IPS-NIHi11 (cell line): Measurements from ENCODE around the gene RALGPS2.

Source experiments
- DNase-seq: peaks from one replicate; pipeline ENCODE4 v3.0.0; 2012; ENCODE audit warnings: mixed read lengths, low spot score

The RALGPS2 gene

DNA sequence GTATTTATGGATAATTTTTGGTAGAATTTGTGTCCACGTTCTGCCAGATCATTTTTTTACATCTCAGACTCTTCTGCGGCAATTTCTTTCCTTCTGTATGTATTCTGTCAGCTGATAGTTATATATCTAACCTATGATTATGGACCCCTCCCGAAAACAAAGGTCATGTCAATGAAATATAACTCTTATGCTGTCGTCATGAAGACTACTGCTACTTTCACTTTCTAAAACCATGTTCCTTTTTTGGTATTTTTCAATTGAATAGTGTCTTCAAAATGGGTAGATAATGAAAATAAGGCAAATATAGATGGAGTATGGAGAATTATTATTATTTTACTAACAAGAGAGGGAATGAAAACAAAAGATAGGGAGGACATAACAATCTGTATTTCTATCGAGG, 142.6 kb downstream of the RALGPS2 start:
- DNase-seq = no peak

DNA sequence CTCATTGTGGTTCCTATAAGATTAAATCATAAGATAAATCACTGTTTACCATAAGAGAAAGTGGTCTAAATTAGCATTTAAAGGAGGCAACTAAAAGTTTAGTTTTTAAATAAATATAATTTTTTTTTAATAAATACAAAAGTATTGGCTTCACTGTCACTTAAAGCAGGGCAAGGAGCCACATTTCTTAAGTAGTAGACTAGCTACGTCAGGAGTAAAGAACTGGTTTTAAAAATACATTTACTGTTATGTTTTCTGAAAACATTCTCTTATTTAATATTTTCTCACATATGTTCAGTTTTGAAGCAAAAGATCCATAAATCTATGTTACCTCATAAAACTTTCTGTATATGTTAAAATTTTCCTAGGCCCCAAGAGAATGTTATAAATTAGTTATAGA, 143.7 kb downstream of the RALGPS2 start:
- DNase-seq = no peak

DNA sequence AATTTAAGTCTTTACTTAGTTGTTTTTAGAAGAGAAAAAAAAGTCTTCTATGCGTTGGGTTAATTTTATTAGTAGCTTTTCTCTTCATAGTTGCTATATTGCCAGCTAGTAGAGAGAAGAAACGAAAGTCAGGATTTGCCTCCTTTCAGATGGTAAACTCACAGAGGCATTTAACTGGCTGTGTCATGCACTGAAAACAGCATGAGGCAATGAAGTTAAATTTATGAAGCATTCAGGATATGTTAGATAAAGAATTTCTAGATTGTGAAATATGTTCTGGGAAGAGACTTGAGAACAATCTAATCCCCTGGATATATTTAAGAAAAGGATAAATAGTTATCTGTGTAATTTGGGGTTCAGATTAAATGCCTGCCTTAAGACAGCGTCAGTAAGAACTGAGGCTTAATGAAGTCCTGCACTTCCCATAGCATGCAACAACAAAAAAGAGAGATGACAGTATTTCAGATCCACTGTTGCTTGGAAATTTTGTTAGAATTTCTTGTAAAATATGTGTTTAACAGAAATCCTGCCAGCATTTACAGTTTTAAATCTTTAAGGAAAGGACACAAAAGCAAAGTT, 144.2 kb downstream of the RALGPS2 start:
- peak; percentile 11 for DNase-seq

DNA sequence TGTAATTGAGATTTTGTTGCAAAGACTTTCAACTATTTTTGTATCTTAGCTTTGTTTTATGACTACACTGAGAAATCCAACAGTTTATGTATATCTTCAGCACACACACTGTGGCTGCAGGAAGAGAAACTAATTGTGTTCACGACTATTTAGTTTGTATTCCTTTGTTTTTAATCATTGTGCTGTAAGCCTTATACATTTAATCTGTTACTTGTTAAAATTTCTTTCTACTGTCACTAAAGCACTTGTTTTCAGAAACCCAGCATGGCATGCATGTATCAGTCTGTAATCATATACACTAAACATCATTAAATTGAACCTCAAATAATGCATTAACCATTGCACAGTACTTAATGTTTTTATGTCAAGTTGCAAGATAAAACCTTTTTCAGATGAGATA, 145.2 kb downstream of the RALGPS2 start:
- DNase-seq = no peak

DNA sequence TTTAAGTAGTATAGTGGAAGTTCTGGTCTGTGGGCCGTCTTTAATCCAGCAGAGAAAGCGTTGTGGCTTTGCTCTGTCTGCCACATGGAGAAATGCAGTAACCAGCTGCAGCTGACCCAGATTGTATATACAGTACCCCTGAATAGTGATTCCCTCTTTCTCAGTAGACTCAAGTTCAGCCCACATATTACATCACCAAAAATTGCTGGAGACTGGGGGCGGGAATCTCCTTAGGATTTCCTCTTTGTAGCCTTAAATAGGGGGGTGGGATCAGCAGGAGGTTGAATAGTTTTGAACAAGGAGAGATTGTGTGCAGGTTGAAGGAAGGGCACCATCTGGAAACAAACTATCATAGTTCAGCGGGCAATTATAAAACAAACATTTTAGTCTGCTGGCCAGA, 145.9 kb downstream of the RALGPS2 start, which contains the start of gene ANGPTL1:
Gene ANGPTL1 (minus strand): TSS at position 134 of the 400 bp plus-strand sequence. CDS start 5,301 bp downstream, outside the sequence.
- DNase-seq = peak; percentile 38

DNA sequence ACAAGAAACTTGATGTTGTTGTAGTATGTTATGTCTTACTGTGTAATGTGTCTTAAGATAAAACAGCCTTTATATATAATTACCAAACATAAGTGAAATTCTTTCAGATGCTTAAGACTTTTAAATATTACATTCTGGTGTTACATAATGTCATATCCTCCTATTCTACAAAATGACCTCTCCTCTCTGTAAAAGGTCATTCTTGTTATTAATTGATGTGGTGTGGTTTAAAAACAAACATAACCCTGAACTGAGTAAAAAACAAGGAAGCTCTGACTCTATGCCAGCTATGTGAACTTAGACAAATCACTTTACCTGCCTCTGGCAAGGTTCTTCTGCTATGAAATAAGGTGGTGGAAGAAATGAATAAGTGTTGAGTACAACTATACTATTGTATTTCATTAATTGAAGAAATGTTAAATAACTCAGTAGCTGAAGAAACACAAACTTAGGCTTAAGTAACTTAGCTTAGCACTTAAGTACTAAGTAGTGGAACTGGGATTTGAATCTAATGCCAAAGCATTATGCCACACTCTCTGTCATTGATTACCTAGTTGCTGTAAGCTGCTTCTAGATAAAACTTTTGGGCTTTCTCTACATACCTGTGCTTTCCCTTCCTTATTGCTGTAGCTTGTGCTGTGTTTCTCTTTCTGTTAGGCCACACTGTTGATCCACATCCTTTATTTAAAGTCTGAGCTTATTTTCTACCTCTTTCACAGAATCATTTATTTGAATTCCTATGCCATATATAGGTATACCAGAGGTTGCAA, 146.7 kb downstream of the RALGPS2 start:
- DNase-seq = no peak

DNA sequence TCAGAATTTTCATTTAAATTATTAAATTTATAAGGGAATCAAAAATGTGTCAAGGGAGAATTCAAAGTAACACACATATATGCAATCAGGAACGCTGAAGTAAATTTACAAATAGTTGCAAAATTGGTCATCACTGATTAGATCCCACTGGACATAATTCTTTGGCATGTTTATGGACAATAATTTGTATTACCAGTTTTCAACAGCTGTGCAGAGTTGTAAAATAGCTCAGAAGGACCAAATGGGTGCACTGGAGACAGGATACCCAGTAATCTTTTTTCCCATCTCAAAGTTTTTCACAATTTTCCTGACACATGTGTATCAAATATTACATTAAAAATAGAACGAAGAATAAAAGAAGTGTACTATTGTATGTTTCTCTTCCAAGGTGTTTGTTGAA, 149.9 kb downstream of the RALGPS2 start:
- no peak for DNase-seq

DNA sequence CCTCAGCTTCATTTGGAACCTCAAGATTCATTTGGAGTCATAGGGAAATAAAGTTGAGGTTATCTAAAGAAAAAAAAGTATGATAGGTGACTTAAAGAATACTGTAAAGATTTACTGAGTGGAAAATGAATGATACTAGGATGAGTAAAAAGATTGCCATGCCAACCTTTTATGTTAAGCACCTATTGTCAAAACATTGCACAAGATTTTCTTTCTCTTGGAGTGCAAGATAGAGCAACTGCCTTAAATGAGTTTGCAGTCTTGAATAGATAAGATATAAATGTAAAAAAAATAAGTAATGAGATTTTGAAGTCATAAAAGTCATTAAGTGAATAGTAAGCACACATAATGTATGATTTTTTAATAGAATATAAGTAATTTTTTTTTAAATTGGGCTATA, 150.9 kb downstream of the RALGPS2 start:
- no peak for DNase-seq

DNA sequence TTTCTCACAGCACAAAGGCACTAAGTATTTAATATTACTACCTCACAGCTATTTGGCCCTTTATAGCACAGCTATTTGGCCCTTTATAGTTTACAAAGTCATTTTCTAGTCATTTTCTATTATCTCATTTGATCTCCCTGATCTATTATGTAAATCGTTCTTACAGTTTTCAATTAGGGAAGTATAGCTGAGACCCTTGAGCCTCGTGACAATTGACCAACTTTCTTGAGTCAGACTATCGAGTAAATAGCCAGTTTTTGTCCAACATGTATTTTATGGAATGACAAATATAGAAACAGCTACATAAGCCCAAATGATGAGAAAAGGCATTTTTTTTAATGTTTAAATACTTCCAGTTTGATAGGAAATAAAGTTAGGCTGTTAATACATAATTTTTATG, 152.9 kb downstream of the RALGPS2 start:
- no peak for DNase-seq

DNA sequence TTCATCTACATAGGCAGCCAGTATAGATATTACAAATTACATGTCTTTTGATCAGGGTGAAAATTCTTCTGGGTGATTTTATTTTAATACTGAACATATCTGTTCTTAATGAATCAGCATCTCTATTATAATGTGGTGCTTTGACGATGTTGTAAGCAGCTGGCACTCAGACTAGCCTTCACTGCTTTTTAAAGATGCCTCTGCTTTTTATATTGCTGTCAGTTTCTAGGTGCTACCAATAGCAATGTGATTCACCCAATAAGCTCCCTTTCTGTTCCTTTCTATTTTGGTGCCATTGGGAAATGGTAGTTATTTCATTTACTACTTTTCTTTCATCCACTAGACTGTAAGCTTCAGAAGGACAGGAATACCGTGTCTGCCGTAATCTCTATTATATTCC, 156.9 kb downstream of the RALGPS2 start:
- no peak for DNase-seq

DNA sequence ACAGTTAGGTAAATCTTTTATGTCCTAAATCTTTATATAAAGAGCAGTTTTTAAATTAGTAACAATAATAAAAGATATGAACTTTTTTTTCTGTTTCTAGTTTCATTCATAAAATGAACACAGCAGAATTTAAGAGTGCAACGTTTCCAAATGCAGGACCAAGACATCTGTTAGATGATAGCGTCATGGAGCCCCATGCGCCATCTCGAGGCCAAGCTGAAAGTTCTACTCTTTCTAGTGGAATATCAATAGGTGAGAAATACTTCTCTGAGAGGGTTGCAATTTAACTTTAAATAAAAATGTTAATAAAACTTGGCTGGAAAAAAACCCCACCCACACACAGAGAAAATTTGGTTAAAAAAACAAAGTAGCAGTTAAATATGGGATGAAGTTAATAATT, 160.8 kb downstream of the RALGPS2 start:
- no peak for DNase-seq

DNA sequence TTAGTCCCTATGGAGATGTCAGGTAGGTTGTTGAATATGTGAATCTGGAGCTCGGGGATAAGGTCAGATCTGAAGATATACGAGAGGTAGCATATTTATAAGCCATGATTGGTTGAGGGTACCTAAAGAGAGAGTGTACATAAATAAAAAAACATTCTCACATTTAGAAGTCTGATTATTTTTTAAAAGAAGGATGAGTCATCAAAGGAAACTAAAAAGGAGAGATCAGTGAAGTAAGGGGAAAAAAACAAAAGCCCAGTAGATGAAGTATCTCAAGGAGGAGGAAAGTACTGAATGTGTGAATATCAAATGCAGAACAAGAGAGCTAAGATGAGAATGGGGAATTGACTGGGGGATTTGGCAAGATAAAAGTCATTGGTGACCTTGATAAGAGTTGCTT, 161.5 kb downstream of the RALGPS2 start:
- DNase-seq = no peak

DNA sequence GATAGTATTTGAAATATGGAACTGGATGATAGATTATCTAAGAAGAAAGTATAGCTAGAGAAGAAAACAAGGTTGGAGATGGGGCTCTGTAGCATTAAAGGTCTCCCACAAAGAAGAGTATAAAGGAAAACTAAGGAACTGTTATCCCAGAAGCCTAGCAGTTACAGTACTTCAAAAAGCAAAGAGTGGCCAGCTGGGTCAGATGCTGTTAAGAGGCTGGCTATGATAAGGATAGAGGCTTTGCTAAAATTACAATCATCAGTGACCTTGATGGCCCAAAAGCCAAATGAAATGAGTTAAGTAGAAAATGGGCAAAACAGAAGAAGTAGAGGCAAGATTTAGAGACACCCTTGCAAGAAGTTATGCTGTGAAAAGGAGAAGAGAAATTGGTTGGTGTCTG, 170.9 kb downstream of the RALGPS2 start:
- no peak for DNase-seq

DNA sequence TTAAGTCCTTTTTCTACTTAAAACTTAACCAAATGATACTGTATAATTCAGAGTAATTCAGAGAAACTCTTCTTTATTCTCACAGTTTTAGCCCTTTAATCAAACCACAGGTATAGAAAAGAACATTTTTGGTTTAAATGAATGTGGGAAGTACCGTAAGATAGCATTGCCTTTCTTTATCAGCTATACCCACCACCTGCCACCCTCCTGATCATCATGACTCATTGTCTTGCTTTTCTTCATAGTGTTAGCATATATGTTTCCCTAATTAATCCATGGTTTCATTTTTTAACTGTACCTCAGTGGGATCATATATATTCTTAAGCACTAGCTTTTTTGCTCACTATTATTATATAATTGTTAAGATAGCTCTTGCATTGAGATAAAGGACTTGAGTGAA, 173.4 kb downstream of the RALGPS2 start:
- DNase-seq = no peak

DNA sequence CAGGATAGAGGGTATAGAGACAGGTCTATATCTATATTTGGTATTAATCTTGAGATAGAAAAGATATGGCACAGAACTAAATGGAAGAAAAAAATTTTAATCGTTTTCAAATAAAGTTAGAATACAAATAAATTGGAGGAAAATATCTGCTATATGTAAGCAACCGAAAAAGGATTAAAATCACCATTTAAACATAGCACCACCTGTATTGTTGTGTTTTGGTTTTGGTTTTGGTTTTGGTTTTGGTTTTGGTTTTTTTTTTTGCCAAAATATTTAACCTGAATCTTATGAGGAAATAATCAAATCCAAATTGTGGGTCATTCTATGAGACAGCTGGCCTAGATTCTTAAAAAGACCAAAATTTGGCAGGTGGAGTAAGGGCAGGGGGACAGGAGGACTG, 174.4 kb downstream of the RALGPS2 start:
- DNase-seq = no peak

DNA sequence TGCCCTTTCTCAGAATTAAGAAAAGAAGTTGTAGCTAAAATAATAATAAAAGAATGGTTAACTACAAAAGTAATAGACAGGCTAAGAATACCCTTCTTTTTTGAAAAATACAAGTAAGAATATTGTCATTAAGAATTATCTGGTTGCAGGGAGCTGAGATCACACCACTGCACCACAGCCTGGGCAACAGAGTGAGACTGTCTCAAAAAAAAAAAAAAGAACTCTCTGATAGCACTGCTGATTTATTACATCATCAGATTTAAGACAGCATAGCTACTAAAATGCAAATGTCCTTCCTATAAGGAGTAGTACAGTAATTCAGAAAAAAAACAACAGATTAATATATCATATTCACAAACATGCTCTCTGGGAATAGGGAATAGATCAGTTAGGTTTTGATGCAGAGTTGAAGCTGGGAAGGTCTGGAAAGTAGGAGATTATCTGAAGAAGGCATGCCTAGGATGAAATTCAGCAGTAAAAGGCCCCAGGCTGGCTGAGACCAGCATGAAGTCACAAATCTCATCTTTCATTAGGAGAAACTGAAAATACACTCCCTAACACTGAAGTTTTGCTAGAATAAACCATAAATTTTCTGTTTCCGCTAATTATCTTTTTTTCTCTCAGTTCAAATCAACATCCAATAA, 176.6 kb downstream of the RALGPS2 start:
- DNase-seq = no peak

DNA sequence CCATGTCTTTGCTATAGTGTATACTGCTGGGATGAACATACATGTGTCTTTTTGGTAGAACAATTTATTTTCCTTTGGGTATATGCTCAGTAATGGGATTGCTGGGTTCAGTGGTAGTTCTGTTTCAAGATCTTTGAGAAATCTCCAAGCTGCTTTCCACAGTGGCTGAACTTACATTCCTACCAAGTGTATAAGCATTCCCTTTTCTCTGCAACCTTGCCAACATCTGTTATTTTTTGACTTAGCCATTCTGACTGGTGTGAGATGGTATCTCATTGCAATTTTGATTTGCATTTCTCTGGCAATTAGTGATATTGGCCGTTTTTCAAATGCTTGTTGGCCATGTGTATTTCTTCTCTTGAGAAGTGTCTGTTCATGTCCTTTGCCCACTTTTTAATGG, 183.3 kb downstream of the RALGPS2 start:
- no peak for DNase-seq

DNA sequence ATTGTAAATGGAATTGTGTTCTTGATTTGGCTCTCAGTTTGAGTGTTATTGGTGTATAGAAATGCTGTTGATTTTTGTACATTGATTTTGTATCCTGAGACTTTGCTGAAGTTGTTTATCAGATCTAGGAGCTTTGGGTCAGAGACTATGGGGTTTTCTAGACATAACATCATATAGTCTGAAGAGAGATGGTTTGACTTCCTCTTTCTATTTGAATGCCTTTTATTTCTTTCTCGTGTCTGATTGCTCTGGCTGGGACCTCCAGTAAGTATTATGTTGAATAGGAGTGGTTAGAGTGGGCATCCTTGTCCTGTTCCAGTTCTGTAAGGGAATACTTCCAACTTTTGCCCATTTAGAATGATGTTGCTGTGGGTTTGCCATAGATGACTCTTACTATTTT, 185.0 kb downstream of the RALGPS2 start:
- DNase-seq = no peak

DNA sequence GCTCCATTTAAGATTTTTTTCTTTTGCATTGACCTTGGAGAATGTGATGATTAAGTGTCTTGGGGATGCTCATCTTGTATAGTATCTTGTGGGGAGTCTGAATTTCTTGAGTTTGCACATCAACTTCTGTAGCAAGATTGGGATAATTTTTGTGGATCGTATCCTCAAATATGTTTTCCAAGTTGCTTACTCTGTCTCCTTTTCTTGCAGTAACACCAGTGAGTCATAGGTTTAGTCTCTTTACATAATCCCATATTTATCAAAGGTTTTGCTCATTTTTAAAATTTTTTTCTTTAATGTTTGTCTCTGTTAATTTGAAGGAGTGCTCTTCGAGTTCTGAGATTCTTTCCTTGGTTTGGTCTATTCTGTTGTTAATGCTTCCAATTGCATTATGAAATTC, 187.6 kb downstream of the RALGPS2 start:
- no peak for DNase-seq

DNA sequence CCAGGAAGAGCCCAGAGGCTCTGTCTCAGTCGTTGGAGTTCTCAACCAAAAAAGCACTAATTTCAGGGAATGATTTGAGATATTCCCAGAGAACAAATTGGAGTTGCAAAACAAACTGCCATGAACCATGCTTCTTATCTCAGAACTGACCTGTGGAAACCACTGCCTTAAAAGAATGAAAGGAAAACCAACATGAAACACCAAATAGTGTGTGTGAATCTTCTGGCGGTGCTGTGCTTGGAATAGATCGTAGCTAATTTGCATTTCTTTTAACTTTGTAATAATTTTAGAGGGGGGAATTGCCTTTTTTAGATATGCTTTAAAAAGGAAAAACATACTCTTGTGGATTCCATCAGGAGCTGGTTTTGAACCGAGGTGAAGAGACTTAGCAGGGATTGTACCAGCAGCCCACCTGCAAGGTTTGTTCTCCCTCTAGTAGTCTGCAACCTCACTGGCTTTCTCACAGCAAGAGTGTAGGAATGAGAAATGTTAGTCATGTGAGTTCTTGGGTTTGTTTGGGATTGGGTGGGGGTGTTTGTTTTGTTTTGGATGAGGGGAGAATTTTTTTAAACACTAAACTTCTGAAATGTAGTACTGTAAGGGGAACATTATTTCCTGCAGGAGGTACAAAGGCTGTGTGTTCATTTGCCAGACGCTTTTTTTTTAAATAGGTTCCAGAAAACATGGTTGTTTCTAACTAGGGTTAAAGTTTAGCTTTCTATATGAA, 191.6 kb downstream of the RALGPS2 start:
- no peak for DNase-seq

DNA sequence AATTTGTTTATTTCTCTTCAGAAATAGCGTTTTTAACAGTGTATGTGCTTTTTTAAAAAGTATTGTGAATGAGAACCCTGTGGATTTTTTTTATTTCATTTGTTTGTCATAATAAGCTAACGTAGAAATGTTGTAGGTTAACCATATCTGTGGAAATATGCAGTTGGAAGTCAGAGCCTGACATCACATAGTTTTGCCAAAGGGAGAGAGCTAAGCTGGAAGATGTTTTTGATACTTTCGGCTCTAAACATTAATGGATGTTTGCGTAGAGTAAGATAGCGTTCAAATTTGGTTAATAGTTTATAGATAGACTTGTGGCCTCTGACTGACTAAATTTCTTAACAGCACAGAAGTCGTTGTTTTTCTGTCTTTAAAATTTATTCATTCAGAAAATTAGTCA, 193.3 kb downstream of the RALGPS2 start:
- no peak for DNase-seq

DNA sequence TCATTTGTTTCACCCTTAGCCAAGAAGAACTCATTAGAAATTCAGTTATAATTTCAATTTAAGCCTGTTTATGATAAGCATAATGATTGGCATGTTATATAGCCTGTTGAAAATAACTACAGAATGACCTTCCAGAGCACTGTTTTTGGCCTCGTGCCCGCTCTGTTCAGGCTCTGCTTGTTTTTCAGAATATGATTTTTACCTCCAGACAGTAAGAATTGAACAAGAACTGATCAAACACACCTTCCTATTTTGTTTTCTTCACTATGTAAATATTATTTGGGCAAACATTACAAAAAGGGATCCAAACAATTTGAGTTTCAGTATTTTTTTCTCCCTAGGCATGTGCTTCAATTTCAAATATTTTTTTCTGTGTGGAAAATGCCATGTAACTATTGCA, 193.9 kb downstream of the RALGPS2 start:
- no peak for DNase-seq

DNA sequence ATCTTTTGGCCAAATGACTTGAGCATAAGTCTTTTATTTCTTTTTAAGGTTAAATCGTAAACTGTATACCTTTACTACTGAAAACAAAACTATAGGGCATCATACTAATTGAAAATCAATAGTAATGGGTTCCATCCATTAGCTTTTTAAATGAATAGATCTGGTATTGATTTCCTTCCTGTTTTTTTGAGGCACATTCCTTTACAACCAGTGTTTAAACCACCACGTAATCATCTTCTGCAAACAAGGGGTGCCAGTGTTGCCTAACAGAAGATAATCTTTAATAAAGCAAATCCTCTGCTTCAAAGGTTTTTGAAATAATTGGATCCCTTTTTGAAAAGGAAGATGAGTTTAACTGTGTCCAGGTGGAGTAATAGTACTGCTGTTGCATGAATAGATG, 194.5 kb downstream of the RALGPS2 start:
- DNase-seq = no peak
